GM18505 (cell line): ENCODE measurements around the gene CAPSL.
"Not testable (repeated sequence)": the region's sequence is repeated elsewhere in the genome, so short reads cannot be mapped to it uniquely, and the experiment has no call there.

ENCODE experiments used
- ATAC-seq: cut with Tn5 transposase; IDR thresholded peaks from one replicate; pipeline ENCODE4 v1.9.1; 2021; ENCODE audit not compliant: unreplicated experiment
- POLR2A ChIP-seq: IDR thresholded peaks from 4 replicates; pipeline ENCODE4 v1.6.1; 2011; ENCODE audit warnings: borderline replicate concordance; ENCODE audit not compliant: insufficient read depth, insufficient read length; ENCODE audit errors: extremely low read depth

Gene CAPSL

DNA sequence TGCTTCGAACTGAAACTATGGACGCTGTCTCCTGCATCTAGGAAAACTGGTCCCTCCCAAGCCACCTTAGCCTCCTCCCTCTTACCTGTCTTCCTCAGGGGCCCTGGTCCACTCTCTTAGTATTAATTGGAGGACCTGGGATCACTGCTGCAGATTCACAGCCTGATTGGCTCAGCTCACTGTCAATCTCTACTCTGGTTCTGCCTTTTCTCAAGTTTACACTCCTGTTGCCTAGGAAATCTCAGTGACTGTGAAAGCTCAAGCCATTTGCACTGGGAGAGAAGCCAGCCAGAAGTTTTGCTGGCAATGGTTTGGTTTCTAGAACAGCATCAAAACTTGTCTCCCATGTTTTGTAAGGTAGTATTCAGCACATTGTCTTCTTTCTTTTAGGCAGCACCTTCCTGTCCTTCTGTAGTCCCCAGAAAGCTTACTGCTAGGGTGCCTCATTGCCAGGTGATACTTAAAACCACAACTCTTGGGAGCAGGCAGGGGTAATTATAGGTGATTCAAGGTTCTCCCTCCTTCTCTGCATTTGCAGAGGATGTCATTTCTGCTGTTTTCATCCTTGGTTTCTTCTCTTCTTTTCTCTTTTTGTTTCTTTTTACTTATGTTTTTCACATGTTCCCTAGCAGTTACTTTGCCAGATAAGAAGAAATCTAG, at the start of gene CAPSL:
TSS of gene CAPSL (minus strand) at position 55 of the 660 bp plus-strand sequence. CDS start 17,502 bp downstream, outside the sequence.
- TF ChIP-seq POLR2A, result no peak
- no peak for ATAC-seq

DNA sequence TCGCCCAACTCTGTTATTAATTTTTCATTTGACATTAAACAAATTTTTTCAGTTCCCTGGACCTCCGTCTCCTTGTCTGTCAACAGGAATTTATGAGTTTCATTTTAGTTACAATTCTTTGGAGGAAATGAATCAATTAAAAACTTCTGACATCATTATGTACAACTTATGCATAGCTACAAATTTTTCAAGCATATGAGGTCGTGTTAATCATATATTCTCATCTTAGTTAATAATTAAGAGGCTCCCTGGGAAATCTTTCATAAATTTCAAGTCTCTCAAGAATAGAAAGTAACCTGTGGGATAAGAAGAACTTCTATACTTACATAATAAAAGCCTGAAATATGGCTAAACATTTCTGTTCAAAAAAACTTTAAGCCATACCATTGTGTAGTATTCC, 49.4 kb upstream of the CAPSL start:
- ATAC-seq, result no peak
- TF ChIP-seq POLR2A, result no peak

- no peak for TF ChIP-seq POLR2A
- no peak for ATAC-seq
Measured at GRCh38 chr5:35979715-35980114, 41.3 kb upstream of the CAPSL start.

DNA sequence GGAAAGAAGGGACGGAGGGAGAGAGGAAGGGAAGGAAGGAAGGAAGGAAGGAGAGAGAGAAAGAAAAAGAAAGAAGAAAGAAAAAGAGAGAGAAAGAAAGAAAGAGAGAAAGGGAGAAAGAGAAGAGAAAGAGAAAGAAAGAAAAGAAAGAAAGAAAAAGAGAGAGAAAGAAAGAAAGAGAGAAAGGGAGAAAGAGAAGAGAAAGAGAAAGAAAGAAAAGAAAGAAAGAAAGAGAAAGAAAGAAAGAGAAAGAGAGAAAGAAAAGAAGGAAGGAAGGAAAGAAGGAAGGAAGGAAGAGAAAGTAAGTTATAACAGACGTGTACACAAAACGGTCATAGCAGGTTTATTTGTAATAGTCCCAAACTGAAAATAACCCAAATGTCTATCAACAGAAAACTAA, 38.4 kb upstream of the CAPSL start:
- ATAC-seq, result not testable (repeated sequence)

DNA sequence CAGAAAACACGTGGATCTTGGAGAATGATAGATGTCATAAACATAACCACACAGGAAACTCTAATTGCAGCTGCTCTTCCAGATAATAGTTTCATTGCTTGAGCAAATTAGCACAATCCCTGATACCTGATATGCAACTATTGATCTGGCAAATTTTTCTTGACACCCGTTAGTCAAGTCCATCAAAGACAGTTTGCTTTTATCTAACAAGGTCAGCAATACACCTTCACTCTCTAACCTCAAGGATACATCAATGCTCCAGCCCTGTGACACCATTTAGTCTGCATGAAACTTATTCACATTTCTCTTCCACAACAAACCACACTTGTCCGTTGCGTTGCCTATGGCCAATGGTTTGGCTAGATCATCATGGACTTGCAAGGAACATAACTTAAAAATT, 36.1 kb upstream of the CAPSL start:
- no peak for ATAC-seq
- no peak for TF ChIP-seq POLR2A

DNA sequence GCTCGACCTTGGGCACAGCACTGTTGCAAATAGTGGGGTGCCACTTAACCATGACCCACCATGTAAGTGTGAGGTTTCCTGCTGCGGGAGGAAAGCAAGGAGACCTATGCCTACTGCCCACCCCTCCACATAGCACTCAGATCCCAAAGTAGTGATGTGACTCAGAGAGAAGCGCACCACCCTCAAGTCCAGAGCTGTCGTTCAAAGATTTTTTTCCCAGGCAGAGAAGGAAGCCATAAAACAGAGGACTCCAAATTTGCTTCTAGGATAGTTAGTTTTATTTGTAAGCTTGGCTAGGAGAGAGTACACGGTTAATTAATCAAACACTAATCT, 33.4 kb upstream of the CAPSL start:
- no peak for TF ChIP-seq POLR2A
- ATAC-seq, result no peak

GRCh38 chr5:35971186-35971877, 32.9 kb upstream of the CAPSL start:
- no peak for TF ChIP-seq POLR2A
- no peak for ATAC-seq

DNA sequence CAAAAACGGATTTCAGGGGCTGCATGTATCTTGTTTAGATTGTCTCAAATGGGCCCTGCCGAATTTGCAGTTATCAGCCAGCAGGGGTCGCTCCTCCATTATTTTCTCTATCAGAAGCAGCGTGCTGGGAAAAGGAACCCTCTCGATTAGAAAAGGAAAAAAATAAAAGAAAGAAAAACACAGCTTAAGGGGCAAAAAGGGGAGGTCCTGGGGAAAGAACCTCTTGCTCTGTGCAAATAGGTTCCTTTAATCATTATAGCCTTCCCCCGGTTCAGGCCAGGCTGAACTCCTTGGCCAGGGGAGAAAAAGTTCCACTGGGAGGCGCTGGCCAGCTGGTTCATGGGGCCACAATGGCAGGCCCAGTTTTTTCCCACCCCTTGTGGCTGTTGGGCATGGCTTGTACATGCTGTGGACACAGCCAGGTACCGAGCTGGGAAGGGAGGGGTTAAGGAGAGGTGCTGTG, 25.0 kb upstream of the CAPSL start:
- ATAC-seq, result no peak
- TF ChIP-seq POLR2A, result no peak

GRCh38 chr5:35960328-35960727, 21.9 kb upstream of the CAPSL start:
- ATAC-seq, result no peak
- TF ChIP-seq POLR2A, result no peak

DNA sequence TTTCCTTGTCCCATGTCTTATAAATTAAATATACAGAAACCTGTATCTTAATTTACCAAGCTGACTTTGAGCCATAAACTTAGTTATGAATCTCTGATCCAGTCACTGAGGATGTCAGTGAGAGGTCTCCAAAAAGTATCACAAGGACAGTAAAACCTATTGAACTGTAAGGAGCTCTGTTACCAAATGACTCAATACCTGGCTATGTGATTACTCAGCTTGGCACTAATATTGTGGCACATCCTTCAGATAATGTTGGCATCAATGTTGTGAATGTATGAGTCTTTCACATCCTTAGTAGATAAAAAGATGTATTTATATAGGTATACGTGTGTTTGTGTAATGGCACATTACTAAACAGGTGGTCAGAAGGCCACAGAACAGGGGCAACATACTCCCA, 18.0 kb upstream of the CAPSL start:
- no peak for ATAC-seq
- TF ChIP-seq POLR2A, result no peak

- no peak for TF ChIP-seq POLR2A
- ATAC-seq, result no peak
Measured at GRCh38 chr5:35954175-35954574, 15.8 kb upstream of the CAPSL start.

GRCh38 chr5:35947085-35947484, 8.7 kb upstream of the CAPSL start:
- TF ChIP-seq POLR2A, result no peak
- no peak for ATAC-seq

GRCh38 chr5:35939639-35940038, 1.2 kb upstream of the CAPSL start:
- no peak for TF ChIP-seq POLR2A
- no peak for ATAC-seq

GRCh38 chr5:35926389-35927051, 11.9 kb downstream of the CAPSL start:
- ATAC-seq, result peak; percentile 67
- TF ChIP-seq POLR2A, result no peak

GRCh38 chr5:35924950-35925722, 13.3 kb downstream of the CAPSL start:
- TF ChIP-seq POLR2A, result no peak
- ATAC-seq, result peak; percentile 87
